HG03575 (cell line): ENCODE data around the gene MS4A2.

Experiments
- ATAC-seq: cut with Tn5 transposase; IDR thresholded peaks from one replicate; pipeline ENCODE4 v1.9.1; 2021; ENCODE audit not compliant: unreplicated experiment, insufficient number of reproducible peaks, low FRiP score; ENCODE audit errors: extremely low read depth

Gene MS4A2

GRCh38 chr11:60131912-60132311 is 43.4 kb downstream of the MS4A2 start:
- no peak for ATAC-seq

- ATAC-seq = no peak
These were observed 45.5 kb downstream of the MS4A2 start for GRCh38 chr11:60133917-60134316.

DNA sequence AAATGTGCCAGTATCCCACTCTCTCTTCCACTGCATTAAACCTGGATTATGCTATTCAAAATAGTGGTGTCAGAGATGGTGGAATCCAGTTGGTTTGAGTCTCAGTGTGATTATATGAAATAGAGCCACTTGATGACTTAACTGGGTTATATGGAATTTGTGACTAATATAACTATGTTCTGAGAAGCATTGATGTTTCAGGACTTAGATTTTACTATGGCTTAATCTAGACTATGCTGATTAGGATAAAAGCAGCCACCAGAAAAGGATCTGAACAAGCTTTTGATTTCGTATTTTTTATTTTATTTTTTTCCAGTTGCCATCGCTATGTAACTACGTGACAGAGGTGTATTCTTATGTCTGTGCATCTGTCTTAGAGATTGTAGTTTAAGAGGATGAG is 55.3 kb downstream of the MS4A2 start:
- ATAC-seq = no peak

GRCh38 chr11:60145677-60146076 is 57.2 kb downstream of the MS4A2 start:
- ATAC-seq = no peak
